Liver (tissue), 9 donors: ENCODE data around the gene APBA2. TPM values are rescaled to one million over a fixed set of nuclear protein-coding genes. Genes with fewer than 3 reads are reported as not detected.

ENCODE experiments used
- DNase-seq: peaks from one replicate; pipeline ENCODE4 v3.0.0-alpha.2; 2017; ENCODE audit warnings: low spot score
- H3K27ac ChIP-seq, 2 donors: one replicate each; pipeline ENCODE4 v1.7.0; 2013; ENCODE audit warnings: inconsistent platforms in 2 of 2, low read length in 2 of 2, control low read depth in 1 of 2, low read depth in 1 of 2, mild to moderate bottlenecking in 1 of 2
- H3K27me3 ChIP-seq, 4 donors: one replicate each; pipeline versions ENCODE4 v1.6.1 to v1.7.0; 2013; ENCODE audit warnings: low read length in 3 of 4, inconsistent platforms in 1 of 4, mild to moderate bottlenecking in 1 of 4, moderate library complexity in 1 of 4; ENCODE audit not compliant: control insufficient read depth in 4 of 4, insufficient read depth in 4 of 4
- H3K36me3 ChIP-seq, 4 donors: one replicate each; pipeline versions ENCODE4 v1.6.1 to v1.7.0; 2013; ENCODE audit warnings: low read length in 3 of 4, mild to moderate bottlenecking in 3 of 4, low read depth in 1 of 4, moderate library complexity in 1 of 4; ENCODE audit not compliant: control insufficient read depth in 4 of 4, insufficient read depth in 3 of 4
- H3K4me1 ChIP-seq, 4 donors: one replicate each; pipeline versions ENCODE4 v1.6.1 to v1.7.0; 2013; ENCODE audit warnings: low read length in 3 of 4, mild to moderate bottlenecking in 3 of 4, moderate library complexity in 1 of 4; ENCODE audit not compliant: control insufficient read depth in 4 of 4, insufficient read depth in 4 of 4
- H3K4me3 ChIP-seq, 3 donors: one replicate each; pipeline versions ENCODE4 v1.6.1 to v1.7.0; 2013; ENCODE audit warnings: low read length in 3 of 3, control low read depth in 1 of 3, low read depth in 1 of 3, mild to moderate bottlenecking in 1 of 3
- H3K9ac ChIP-seq, 2 donors: one replicate each; pipeline ENCODE4 v1.7.0; 2013; ENCODE audit warnings: low read length in 2 of 2, mild to moderate bottlenecking in 2 of 2, moderate library complexity in 2 of 2, control low read depth in 1 of 2, low read depth in 1 of 2
- H3K9me3 ChIP-seq, 4 donors: one replicate each; pipeline versions ENCODE4 v1.6.1 to v1.7.0; 2013; ENCODE audit warnings: low read length in 3 of 4; ENCODE audit not compliant: control insufficient read depth in 4 of 4
- ATF3 ChIP-seq: IDR thresholded peaks from 2 replicates; pipeline ENCODE4 v1.6.1; 2016; ENCODE audit warnings: antibody characterized with exemption
- CTCF ChIP-seq: fragments of 150-350 bp; IDR thresholded peaks from 2 replicates; pipeline ENCODE4 v1.5.1; 2017; ENCODE audit warnings: improper control_type of control experiment, low read depth, low read length; ENCODE audit not compliant: missing input control
- EGR1 ChIP-seq, 2 donors: IDR thresholded peaks; 2 replicates each; pipeline ENCODE4 v1.6.1; 2016 to 2018; ENCODE audit warnings: antibody characterized with exemption in 2 of 2, low read depth in 2 of 2
- FOXA1 ChIP-seq: IDR thresholded peaks from 2 replicates; pipeline ENCODE4 v1.6.1; 2016; ENCODE audit warnings: antibody characterized with exemption
- FOXA2 ChIP-seq: IDR thresholded peaks from 2 replicates; pipeline ENCODE4 v1.6.1; 2016; ENCODE audit warnings: antibody characterized with exemption
- GABPA ChIP-seq, 2 donors: IDR thresholded peaks in 1 of 2; conservative IDR thresholded peaks in 1 of 2; 2 replicates each; pipeline ENCODE4 v1.6.1; 2016; ENCODE audit warnings: antibody characterized with exemption in 2 of 2, mild to moderate bottlenecking in 1 of 2, moderate library complexity in 1 of 2
- HNF4A ChIP-seq, 2 donors: conservative IDR thresholded peaks; 2 replicates each; pipeline ENCODE4 v1.6.1; 2016; ENCODE audit warnings: antibody characterized with exemption in 2 of 2, mild to moderate bottlenecking in 2 of 2
- HNF4G ChIP-seq: IDR thresholded peaks from 2 replicates; pipeline ENCODE4 v1.6.1; 2016; ENCODE audit warnings: antibody characterized with exemption
- JUND ChIP-seq, 2 donors: IDR thresholded peaks; 2 replicates each; pipeline ENCODE4 v1.6.1; 2016; ENCODE audit warnings: antibody characterized with exemption in 2 of 2
- MAX ChIP-seq: IDR thresholded peaks from 2 replicates; pipeline ENCODE4 v1.6.1; 2016; ENCODE audit warnings: antibody characterized with exemption
- NR2F2 ChIP-seq: IDR thresholded peaks from 2 replicates; pipeline ENCODE4 v1.6.1; 2016; ENCODE audit warnings: antibody characterized with exemption
- REST ChIP-seq: IDR thresholded peaks from 2 replicates; pipeline ENCODE4 v1.6.1; 2016; ENCODE audit warnings: antibody characterized with exemption, mild to moderate bottlenecking
- RXRA ChIP-seq, 2 donors: IDR thresholded peaks; 2 replicates each; pipeline ENCODE4 v1.6.1; 2017 to 2018; ENCODE audit warnings: antibody characterized with exemption in 2 of 2, mild to moderate bottlenecking in 1 of 2
- SP1 ChIP-seq: IDR thresholded peaks from 2 replicates; pipeline ENCODE4 v1.6.1; 2018; ENCODE audit warnings: antibody characterized with exemption, mild to moderate bottlenecking
- TAF1 ChIP-seq: conservative IDR thresholded peaks from 2 replicates; pipeline ENCODE4 v1.6.1; 2016; ENCODE audit warnings: antibody characterized with exemption, mild to moderate bottlenecking
- YY1 ChIP-seq: IDR thresholded peaks from 2 replicates; pipeline ENCODE4 v1.6.1; 2016; ENCODE audit warnings: antibody characterized with exemption, mild to moderate bottlenecking
- ZBTB33 ChIP-seq: IDR thresholded peaks from 2 replicates; pipeline ENCODE4 v1.6.1; 2016; ENCODE audit warnings: antibody characterized with exemption
- WGBS: extraction: QIAGEN DNeasy Blood & Tissue Kit; methylation state at CpG from one replicate; pipeline ENCODE4 v1.1.7; 2013; 5-methylcytosine and 5-hydroxymethylcytosine counted together
- polyA plus RNA-seq, 2 donors: library from polyadenylated mRNA; stranded (reverse) in 1 of 2; unstranded in 1 of 2; fragments of 200-250 nt in 1 of 2; fragments of >200 nt in 1 of 2; fragmentation: Nextera tagmentation in 1 of 2; extraction: Ambion mirVana in 1 of 2; gene quantifications; one replicate each; pipeline versions ENCODE4 v1.2.1 to v1.2.3, GENCODE V29; 2013 to 2015
- total RNA-seq, 2 donors: library from RNA; depleted of rRNA; stranded (reverse); fragments of >200 nt; gene quantifications; one replicate each; pipeline ENCODE4 v1.2.3, GENCODE V29; 2014
- donor health status: healthy.
- donor health status: healthy.
- donor health status: healthy.
- donor health status: healthy.
- donor health status: healthy.

The APBA2 gene
- total and polyA plus RNA-seq, 4 donors: 0.38 to 2.9 (median 1.7) TPM

GRCh38 chr15:28991236-28992171, 105.7 kb downstream of the APBA2 start:
- no peaks in the 10 kb centered on the region for H3K4me1 ChIP-seq
- no peaks in the 10 kb centered on the region for H3K27me3 ChIP-seq
- no peak for DNase-seq
- TF ChIP-seq CTCF: no peak
- TF ChIP-seq JUND (IDR thresholded peaks at IDR 0.05): no peak
- TF ChIP-seq FOXA2: no peak
- no peak for TF ChIP-seq FOXA1
- TF ChIP-seq REST: no peak
- no peak for TF ChIP-seq ATF3
- TF ChIP-seq GABPA (IDR thresholded peaks at IDR 0.05 in 1 of 2, conservative IDR thresholded peaks at IDR 0.05 in 1 of 2): no peak
- TF ChIP-seq TAF1: no peak
- TF ChIP-seq EGR1 (IDR thresholded peaks at IDR 0.05; ENCODE audit: low read depth in 2 of 2): no peak
- TF ChIP-seq HNF4A (conservative IDR thresholded peaks at IDR 0.05): no peak
- no peak for TF ChIP-seq YY1
- no peak for TF ChIP-seq ZBTB33
- TF ChIP-seq RXRA (IDR thresholded peaks at IDR 0.05): no peak
- TF ChIP-seq HNF4G: no peak
- TF ChIP-seq SP1: no peak
- TF ChIP-seq MAX: no peak
- no peak for TF ChIP-seq NR2F2
- no peak overlapping the region for H3K4me3 ChIP-seq
- no peak overlapping the region for H3K27ac ChIP-seq
- WGBS: 90% methylated on average over 21 of the region's 21 CpGs
- no peaks in the 10 kb centered on the region for H3K36me3 ChIP-seq
- H3K9me3 ChIP-seq: no peaks in the 10 kb centered on the region
- no peak overlapping the region for H3K9ac ChIP-seq
